ENCODE results near the gene FMNL1.

FMNL1 gene

GRCh38 chr17:45260204-45260783, 38.6 kb downstream of the FMNL1 start:
- FAIRE-seq, result no peak

- FAIRE-seq, result no peak
Observed at GRCh38 chr17:45261577-45262515, 40.2 kb downstream of the FMNL1 start, which contains the start of gene SPATA32. Gene SPATA32, minus strand, starts transcription at chr17:45262094. Its CDS starts 78 bp downstream, at chr17:45262016.

- no peak for FAIRE-seq
Observed at GRCh38 chr17:45262516-45263476, 41.1 kb downstream of the FMNL1 start.

- no peak for FAIRE-seq
Observed at GRCh38 chr17:45263477-45263860, 41.8 kb downstream of the FMNL1 start.

GRCh38 chr17:45264430-45264829, 42.7 kb downstream of the FMNL1 start:
- FAIRE-seq, result no peak

- FAIRE-seq, result no peak
Observed at GRCh38 chr17:45264988-45265387, 43.3 kb downstream of the FMNL1 start.

- no peak for FAIRE-seq
Observed at GRCh38 chr17:45265821-45266220, 44.1 kb downstream of the FMNL1 start.

- no peak for FAIRE-seq
Observed at GRCh38 chr17:45266372-45266926, 44.8 kb downstream of the FMNL1 start.

- no peak for FAIRE-seq
Observed at GRCh38 chr17:45267436-45268055, 45.9 kb downstream of the FMNL1 start.

- FAIRE-seq, result no peak
Observed at GRCh38 chr17:45269912-45270311, 48.2 kb downstream of the FMNL1 start.

- no peak for FAIRE-seq
Observed at GRCh38 chr17:45270828-45271418, 49.2 kb downstream of the FMNL1 start.

- no peak for FAIRE-seq
Observed at GRCh38 chr17:45271603-45272002, 49.9 kb downstream of the FMNL1 start.

GRCh38 chr17:45273551-45273957, 51.9 kb downstream of the FMNL1 start:
- no peak for FAIRE-seq

GRCh38 chr17:45274033-45274432, 52.3 kb downstream of the FMNL1 start:
- no peak for FAIRE-seq

- FAIRE-seq, result no peak
Observed at GRCh38 chr17:45276031-45276430, 54.3 kb downstream of the FMNL1 start.

GRCh38 chr17:45277216-45277849, 55.6 kb downstream of the FMNL1 start:
- peak; percentile 94 for FAIRE-seq

GRCh38 chr17:45277992-45278391, 56.3 kb downstream of the FMNL1 start:
- FAIRE-seq, result no peak

- FAIRE-seq, result no peak
Observed at GRCh38 chr17:45279898-45280297, 58.2 kb downstream of the FMNL1 start.

- FAIRE-seq, result no peak
Observed at GRCh38 chr17:45282683-45283644, 61.3 kb downstream of the FMNL1 start.

- no peak for FAIRE-seq
Observed at GRCh38 chr17:45283711-45284110, 62.0 kb downstream of the FMNL1 start.
